22Rv1 (cell line): ENCODE results near the gene DNM2.
"Not testable (repeated sequence)": the region's sequence is repeated elsewhere in the genome, so short reads cannot be mapped to it uniquely, and the experiment has no call there.

ENCODE experiments used
- H3K27ac ChIP-seq: fragments of 450-650 bp; 2 replicates; pipeline ENCODE4 v1.5.1; 2017
- CTCF ChIP-seq: fragments of 450-650 bp; IDR thresholded peaks from 2 replicates; pipeline ENCODE4 v1.5.1; 2017; ENCODE audit warnings: mild to moderate bottlenecking
- ZFX ChIP-seq: fragments of 450-650 bp; IDR thresholded peaks from 2 replicates; pipeline ENCODE4 v1.6.1; 2017; ENCODE audit warnings: antibody characterized with exemption, borderline replicate concordance

DNM2 gene

GRCh38 chr19:10717356-10718204 lies at the start of gene DNM2:
Gene DNM2 (plus strand): TSS chr19:10718079. CDS start chr19:10718243, 164 bp downstream.
- TF ChIP-seq CTCF (peak; percentile 90), ZFX (no peak)
- H3K27ac ChIP-seq: peak within 1 kb of the TSS; percentile 90

- TF ChIP-seq ZFX (no peak), CTCF (no peak)
- H3K27ac ChIP-seq: no peak overlapping the region; the same call in 1 of the 2 replicates
Measured at GRCh38 chr19:10669246-10669645, 48.6 kb upstream of the DNM2 start.

- H3K27ac ChIP-seq: no peak overlapping the region; the same call in 1 of the 2 replicates
- no peak for TF ChIP-seq CTCF
- TF ChIP-seq ZFX: no peak
Measured at GRCh38 chr19:10670182-10670581, 47.7 kb upstream of the DNM2 start.

- H3K27ac ChIP-seq: no peak overlapping the region
- TF ChIP-seq ZFX (no peak), CTCF (no peak)
Measured at GRCh38 chr19:10670876-10671804, 46.7 kb upstream of the DNM2 start.

- H3K27ac ChIP-seq: not testable (repeated sequence)
Measured at GRCh38 chr19:10671922-10672321, 46.0 kb upstream of the DNM2 start.

GRCh38 chr19:10675214-10675613 lies 42.7 kb upstream of the DNM2 start:
- H3K27ac ChIP-seq: not testable (repeated sequence)

- TF ChIP-seq CTCF: no peak
- TF ChIP-seq ZFX: no peak
- peak overlapping the region; percentile 45 for H3K27ac ChIP-seq
Measured at GRCh38 chr19:10677751-10678150, 40.1 kb upstream of the DNM2 start.

GRCh38 chr19:10678813-10679212 lies 39.1 kb upstream of the DNM2 start:
- TF ChIP-seq CTCF: no peak
- no peak for TF ChIP-seq ZFX
- no peak overlapping the region for H3K27ac ChIP-seq
